GM15510 (cell line): ENCODE results near the gene TLL1.

Experiments
- POLR2A ChIP-seq: IDR thresholded peaks from 3 replicates; pipeline ENCODE4 v1.6.1; 2011; ENCODE audit warnings: borderline replicate concordance; ENCODE audit not compliant: insufficient read length; ENCODE audit errors: extremely low read depth

Gene TLL1

GRCh38 chr4:165873298-165874071 is 448 bp downstream of the TLL1 start:
- no peak for TF ChIP-seq POLR2A

- no peak for TF ChIP-seq POLR2A
Measured at GRCh38 chr4:165874072-165874790, 1.2 kb downstream of the TLL1 start.

- no peak for TF ChIP-seq POLR2A
Measured at GRCh38 chr4:165874791-165875371, 1.8 kb downstream of the TLL1 start.

- no peak for TF ChIP-seq POLR2A
Measured at GRCh38 chr4:165875446-165875845, 2.4 kb downstream of the TLL1 start.

- TF ChIP-seq POLR2A: no peak
Measured at GRCh38 chr4:165877286-165877685, 4.2 kb downstream of the TLL1 start.

GRCh38 chr4:165879641-165880040 is 6.6 kb downstream of the TLL1 start:
- no peak for TF ChIP-seq POLR2A

- no peak for TF ChIP-seq POLR2A
Measured at GRCh38 chr4:165894159-165894558, 21.1 kb downstream of the TLL1 start.

- TF ChIP-seq POLR2A: no peak
Measured at GRCh38 chr4:165905405-165906027, 32.5 kb downstream of the TLL1 start.

- no peak for TF ChIP-seq POLR2A
Measured at GRCh38 chr4:165906272-165906671, 33.2 kb downstream of the TLL1 start.

- no peak for TF ChIP-seq POLR2A
Measured at GRCh38 chr4:165909947-165910346, 36.9 kb downstream of the TLL1 start.

GRCh38 chr4:165915215-165915614 is 42.2 kb downstream of the TLL1 start:
- no peak for TF ChIP-seq POLR2A

- TF ChIP-seq POLR2A: no peak
Measured at GRCh38 chr4:165921546-165921945, 48.5 kb downstream of the TLL1 start.

GRCh38 chr4:165922747-165923146 is 49.7 kb downstream of the TLL1 start:
- no peak for TF ChIP-seq POLR2A

GRCh38 chr4:165926307-165926706 is 53.3 kb downstream of the TLL1 start:
- no peak for TF ChIP-seq POLR2A

- TF ChIP-seq POLR2A: no peak
Measured at GRCh38 chr4:165927366-165927765, 54.3 kb downstream of the TLL1 start.
